Measurements from ENCODE around the gene TEKT5. TPM values are rescaled to one million over a fixed set of nuclear protein-coding genes. Genes with fewer than 3 reads are reported as not detected.

TEKT5 gene
- total RNA-seq, 4 donors from 2014 or later = 0.62 TPM; not detected in 3

GRCh38 chr16:10641953-10642949 lies 52.5 kb downstream of the TEKT5 start:
- DNase-seq = no peak
- no peak overlapping the region for H3K4me3 ChIP-seq
- no peaks in the 10 kb centered on the region for H3K4me1 ChIP-seq
- H3K36me3 ChIP-seq = no peaks in the 10 kb centered on the region
- no peak overlapping the region for H3K27ac ChIP-seq
- TF ChIP-seq CTCF (IDR thresholded peaks at IDR 0.05) (no peak), POLR2A (IDR thresholded peaks at IDR 0.05) (no peak)
- no peaks in the 10 kb centered on the region for H3K9me3 ChIP-seq
- no peaks in the 10 kb centered on the region for H3K27me3 ChIP-seq
- intact Hi-C loops (cut with DNase I; ENCODE audit: low total_unique reads) = no loop called here

GRCh38 chr16:10641555-10641952 lies 53.2 kb downstream of the TEKT5 start:
- DNase-seq = no peak
- intact Hi-C loops (cut with DNase I; ENCODE audit: low total_unique reads) = no loop called here
- H3K27ac ChIP-seq = no peak overlapping the region
- H3K27me3 ChIP-seq = no peaks in the 10 kb centered on the region
- H3K4me1 ChIP-seq = no peaks in the 10 kb centered on the region
- H3K4me3 ChIP-seq = no peak overlapping the region
- no peak for TF ChIP-seq CTCF (IDR thresholded peaks at IDR 0.05)
- TF ChIP-seq POLR2A (IDR thresholded peaks at IDR 0.05) = no peak
- H3K36me3 ChIP-seq = no peaks in the 10 kb centered on the region
- H3K9me3 ChIP-seq = no peaks in the 10 kb centered on the region

- Histone ChIP-seq H3K27ac (no peak overlapping the region), H3K9me3 (no peaks in the 10 kb centered on the region), H3K36me3 (no peaks in the 10 kb centered on the region), H3K4me1 (no peaks in the 10 kb centered on the region), H3K27me3 (no peaks in the 10 kb centered on the region), H3K4me3 (no peak overlapping the region)
- TF ChIP-seq POLR2A (IDR thresholded peaks at IDR 0.05) (no peak), CTCF (IDR thresholded peaks at IDR 0.05) (no peak)
- DNase-seq = no peak
- intact Hi-C loops (cut with DNase I; ENCODE audit: low total_unique reads) = no loop called here
These were observed 53.8 kb downstream of the TEKT5 start for GRCh38 chr16:10640934-10641333.

GRCh38 chr16:10638101-10638500 lies 56.6 kb downstream of the TEKT5 start:
- no peak for TF ChIP-seq CTCF (IDR thresholded peaks at IDR 0.05)
- TF ChIP-seq POLR2A (IDR thresholded peaks at IDR 0.05) = no peak
- H3K27ac ChIP-seq = no peak overlapping the region
- no peak overlapping the region for H3K4me3 ChIP-seq
- H3K27me3 ChIP-seq = no peaks in the 10 kb centered on the region
- intact Hi-C loops (cut with DNase I; ENCODE audit: low total_unique reads) = no loop called here
- H3K4me1 ChIP-seq = no peaks in the 10 kb centered on the region
- H3K36me3 ChIP-seq = no peaks in the 10 kb centered on the region
- no peaks in the 10 kb centered on the region for H3K9me3 ChIP-seq
- no peak for DNase-seq

- no peaks in the 10 kb centered on the region for H3K9me3 ChIP-seq
- no peak overlapping the region for H3K4me3 ChIP-seq
- intact Hi-C loops (cut with DNase I; ENCODE audit: low total_unique reads) = no loop called here
- no peaks in the 10 kb centered on the region for H3K36me3 ChIP-seq
- no peaks in the 10 kb centered on the region for H3K4me1 ChIP-seq
- no peak overlapping the region for H3K27ac ChIP-seq
- no peak for DNase-seq
- TF ChIP-seq POLR2A (IDR thresholded peaks at IDR 0.05) (no peak), CTCF (IDR thresholded peaks at IDR 0.05) (no peak)
- H3K27me3 ChIP-seq = no peaks in the 10 kb centered on the region
These were observed 57.2 kb downstream of the TEKT5 start for GRCh38 chr16:10637337-10638037.

Data from uterus (tissue), 4 donors.